Gastroesophageal sphincter (tissue), 4 donors: ENCODE measurements around the gene PID1. TPM values are rescaled to one million over a fixed set of nuclear protein-coding genes. Genes with fewer than 3 reads are reported as not detected.
"Not testable (repeated sequence)": the region's sequence is repeated elsewhere in the genome, so short reads cannot be mapped to it uniquely, and the experiment has no call there.

Source experiments
- ATAC-seq: fragments of 150-250 bp; one replicate; pipeline ENCODE4 v1.9.1; 2016; ENCODE audit warnings: mild to moderate bottlenecking, moderate library complexity
- H3K27ac ChIP-seq, 4 donors: fragments of 200-600 bp; sonication (generic) in 3 of 4; 1 replicate in 3 of 4; 2 replicates in 1 of 4; pipeline ENCODE4 v1.5.1; 2016 to 2019
- H3K27me3 ChIP-seq: fragments of 200-600 bp; sonication (generic); one replicate; pipeline ENCODE4 v1.5.1; 2019
- H3K36me3 ChIP-seq, 2 donors: fragments of 200-600 bp; sonication (generic); one replicate each; pipeline ENCODE4 v1.5.1; 2019; ENCODE audit warnings: control low read depth in 1 of 2
- H3K4me1 ChIP-seq, 3 donors: fragments of 200-600 bp; sonication (generic); 1 replicate in 2 of 3; 2 replicates in 1 of 3; pipeline ENCODE4 v1.5.1; 2016 to 2019; ENCODE audit warnings: control low read depth in 2 of 3
- H3K4me3 ChIP-seq, 2 donors: fragments of 200-600 bp; sonication (generic); one replicate each; pipeline ENCODE4 v1.5.1; 2019; ENCODE audit warnings: mild to moderate bottlenecking in 1 of 2, moderate library complexity in 1 of 2
- H3K9me3 ChIP-seq, 3 donors: fragments of 200-600 bp; sonication (generic); one replicate each; pipeline ENCODE4 v1.5.1; 2017 to 2019; ENCODE audit warnings: control low read depth in 2 of 3
- EP300 ChIP-seq: sonication (generic); formaldehyde crosslinking; IDR thresholded peaks from one replicate; pipeline ENCODE4 v1.6.1; 2017; ENCODE audit warnings: antibody characterized with exemption, mild to moderate bottlenecking
- POLR2A ChIP-seq, 2 donors: fragments of 450-650 bp; IDR thresholded peaks; one replicate each; pipeline ENCODE4 v1.6.1; 2017; ENCODE audit warnings: antibody characterized with exemption in 2 of 2, mild to moderate bottlenecking in 2 of 2, moderate library complexity in 1 of 2
- POLR2AphosphoS5 ChIP-seq: sonication (generic); formaldehyde crosslinking; IDR thresholded peaks from one replicate; pipeline ENCODE4 v1.6.1; 2017; ENCODE audit warnings: antibody characterized with exemption
- WGBS, 2 donors: methylation state at CpG; one replicate each; pipeline ENCODE4 v1.1.5; 2018; ENCODE audit warnings: low coverage in 1 of 2; 5-methylcytosine and 5-hydroxymethylcytosine counted together
- total RNA-seq, 4 donors: library from RNA; depleted of rRNA; stranded (reverse); fragments of >200 nt; gene quantifications; one replicate each; pipeline ENCODE4 v1.1.0, GENCODE V29; 2016
- TF ChIP-seq, protein P1 (sequence below), 4 experiments: fragments of 200-600 bp in 2 of 4; fragments of 450-650 bp in 2 of 4; sonication (generic) in 1 of 4; IDR thresholded peaks; one replicate each; pipeline ENCODE4 v1.5.1; 2017 to 2019; ENCODE audit warnings: antibody characterized with exemption in 4 of 4, mild to moderate bottlenecking in 2 of 4, moderate library complexity in 2 of 4

Gene PID1
- total RNA-seq, 4 donors from 2014 or later = 34.4 to 62.4 (median 54.9) TPM

- no peak for ATAC-seq
- no peaks in the 10 kb centered on the region for H3K4me1 ChIP-seq
- no peaks in the 10 kb centered on the region for H3K27me3 ChIP-seq
- TF ChIP-seq POLR2AphosphoS5 = no peak
- TF ChIP-seq, protein P1, sequence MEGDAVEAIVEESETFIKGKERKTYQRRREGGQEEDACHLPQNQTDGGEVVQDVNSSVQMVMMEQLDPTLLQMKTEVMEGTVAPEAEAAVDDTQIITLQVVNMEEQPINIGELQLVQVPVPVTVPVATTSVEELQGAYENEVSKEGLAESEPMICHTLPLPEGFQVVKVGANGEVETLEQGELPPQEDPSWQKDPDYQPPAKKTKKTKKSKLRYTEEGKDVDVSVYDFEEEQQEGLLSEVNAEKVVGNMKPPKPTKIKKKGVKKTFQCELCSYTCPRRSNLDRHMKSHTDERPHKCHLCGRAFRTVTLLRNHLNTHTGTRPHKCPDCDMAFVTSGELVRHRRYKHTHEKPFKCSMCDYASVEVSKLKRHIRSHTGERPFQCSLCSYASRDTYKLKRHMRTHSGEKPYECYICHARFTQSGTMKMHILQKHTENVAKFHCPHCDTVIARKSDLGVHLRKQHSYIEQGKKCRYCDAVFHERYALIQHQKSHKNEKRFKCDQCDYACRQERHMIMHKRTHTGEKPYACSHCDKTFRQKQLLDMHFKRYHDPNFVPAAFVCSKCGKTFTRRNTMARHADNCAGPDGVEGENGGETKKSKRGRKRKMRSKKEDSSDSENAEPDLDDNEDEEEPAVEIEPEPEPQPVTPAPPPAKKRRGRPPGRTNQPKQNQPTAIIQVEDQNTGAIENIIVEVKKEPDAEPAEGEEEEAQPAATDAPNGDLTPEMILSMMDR (IDR thresholded peaks at IDR 0.05) = no peak
- TF ChIP-seq POLR2A (IDR thresholded peaks at IDR 0.05) = no peak
- H3K9me3 ChIP-seq = peaks cover 0 to 5% (median 0%) of the 10 kb centered on the region in 3 donors
- no peak overlapping the region for H3K4me3 ChIP-seq
- no peak overlapping the region for H3K27ac ChIP-seq
- no peaks in the 10 kb centered on the region for H3K36me3 ChIP-seq
- WGBS, 2 donors = 53 to 57% methylated on average over 2 of the region's 2 CpGs
Observed at GRCh38 chr2:229196448-229196847, 74.6 kb downstream of the PID1 start.

- TF ChIP-seq, protein P1 (IDR thresholded peaks at IDR 0.05) = no peak
- TF ChIP-seq POLR2AphosphoS5 = no peak
- TF ChIP-seq EP300 = no peak
- TF ChIP-seq POLR2A (IDR thresholded peaks at IDR 0.05) = no peak
- H3K36me3 ChIP-seq = no peaks in the 10 kb centered on the region
- H3K4me1 ChIP-seq = no peaks in the 10 kb centered on the region
- WGBS, 2 donors = 69 to 88% methylated on average over 1 of the region's 1 CpG
- peaks cover 0 to 5% (median 0%) of the 10 kb centered on the region in 3 donors for H3K9me3 ChIP-seq
- no peak overlapping the region for H3K4me3 ChIP-seq
- no peak overlapping the region for H3K27ac ChIP-seq
- no peaks in the 10 kb centered on the region for H3K27me3 ChIP-seq
- no peak for ATAC-seq
Observed at GRCh38 chr2:229195346-229195947, 75.6 kb downstream of the PID1 start.

DNA sequence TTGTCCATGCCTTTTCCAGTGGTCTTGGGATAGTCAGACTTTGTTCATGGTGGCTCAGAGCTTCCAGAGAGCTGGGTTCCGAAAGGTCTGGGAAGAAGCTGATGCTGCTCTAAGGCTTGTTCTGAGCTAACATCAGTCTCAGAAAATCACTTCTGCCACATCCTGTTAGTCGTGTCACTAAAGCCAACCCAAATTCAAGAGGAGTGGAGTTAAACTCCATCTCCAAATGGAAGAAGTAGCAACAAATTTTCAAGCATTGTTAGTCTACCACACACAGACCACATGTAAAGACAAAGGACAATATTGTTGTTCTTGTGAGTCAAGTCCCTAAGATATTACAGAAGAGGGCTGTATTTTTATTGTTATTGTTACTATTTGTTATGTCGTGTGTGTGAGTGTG is 77.8 kb downstream of the PID1 start:
- WGBS, 2 donors = 67 to 77% methylated on average over 2 to 3 of the region's 3 CpGs
- H3K9me3 ChIP-seq = peaks cover 0 to 5% (median 0%) of the 10 kb centered on the region in 3 donors
- TF ChIP-seq, protein P1 (IDR thresholded peaks at IDR 0.05) = no peak
- TF ChIP-seq EP300 (no peak), POLR2AphosphoS5 (no peak), POLR2A (IDR thresholded peaks at IDR 0.05) (no peak)
- no peaks in the 10 kb centered on the region for H3K36me3 ChIP-seq
- no peak overlapping the region for H3K27ac ChIP-seq
- no peaks in the 10 kb centered on the region for H3K4me1 ChIP-seq
- ATAC-seq = no peak
- H3K27me3 ChIP-seq = no peaks in the 10 kb centered on the region
- no peak overlapping the region for H3K4me3 ChIP-seq

GRCh38 chr2:229191413-229191812 is 79.7 kb downstream of the PID1 start:
- ATAC-seq = no peak
- H3K36me3 ChIP-seq = no peaks in the 10 kb centered on the region
- 67 to 92% methylated on average over 1 of the region's 1 CpG for WGBS, 2 donors
- H3K4me3 ChIP-seq = no peak overlapping the region
- H3K9me3 ChIP-seq = peaks cover 0 to 21% (median 0%) of the 10 kb centered on the region in 3 donors
- TF ChIP-seq POLR2A (IDR thresholded peaks at IDR 0.05) = no peak
- no peak for TF ChIP-seq POLR2AphosphoS5
- TF ChIP-seq EP300 = no peak
- TF ChIP-seq, protein P1 (IDR thresholded peaks at IDR 0.05) = no peak
- no peaks in the 10 kb centered on the region for H3K27me3 ChIP-seq
- no peak overlapping the region for H3K27ac ChIP-seq
- H3K4me1 ChIP-seq = no peaks in the 10 kb centered on the region

GRCh38 chr2:229187123-229187522 is 84.0 kb downstream of the PID1 start:
- H3K9me3 ChIP-seq = peaks cover 0 to 18% (median 0%) of the 10 kb centered on the region in 3 donors

More at GRCh38 chr2:229187123-229187522, 84.0 kb downstream of the PID1 start:
- 67 to 75% methylated on average over 3 to 4 of the region's 4 CpGs for WGBS, 2 donors
- not testable (repeated sequence) for H3K36me3 ChIP-seq, H3K27ac ChIP-seq, H3K4me1 ChIP-seq, ATAC-seq, H3K4me3 ChIP-seq, H3K27me3 ChIP-seq
